Osteocyte (in vitro differentiated cells): ENCODE measurements around the gene TXNDC17. TPM values are rescaled to one million over a fixed set of nuclear protein-coding genes. Genes with fewer than 3 reads are reported as not detected.
A peak's percentile ranks its signal among the peaks of the same experiment; 100 is the strongest.
"Not testable (repeated sequence)": the region's sequence is repeated elsewhere in the genome, so short reads cannot be mapped to it uniquely, and the experiment has no call there.

Experiments
- DNase-seq: peaks from one replicate; pipeline ENCODE4 v3.0.0; 2021; ENCODE audit warnings: mixed read lengths; ENCODE audit not compliant: unreplicated experiment; ENCODE audit errors: extremely low spot score
- H3K27ac Mint-ChIP-seq: one replicate; pipeline ENCODE4 v1.8.0; 2021; ENCODE audit warnings: mild to moderate bottlenecking, mixed read lengths; ENCODE audit not compliant: unreplicated experiment
- H3K27me3 Mint-ChIP-seq: one replicate; pipeline ENCODE4 v1.8.0; 2021; ENCODE audit warnings: mixed read lengths; ENCODE audit not compliant: unreplicated experiment
- H3K36me3 Mint-ChIP-seq: one replicate; pipeline ENCODE4 v1.8.0; 2021; ENCODE audit warnings: mixed read lengths; ENCODE audit not compliant: unreplicated experiment
- H3K4me1 Mint-ChIP-seq: one replicate; pipeline ENCODE4 v1.8.0; 2021; ENCODE audit warnings: mixed read lengths; ENCODE audit not compliant: unreplicated experiment
- H3K4me3 Mint-ChIP-seq: one replicate; pipeline ENCODE4 v1.8.0; 2021; ENCODE audit warnings: mild to moderate bottlenecking, moderate library complexity, mixed read lengths; ENCODE audit not compliant: unreplicated experiment
- H3K9me3 Mint-ChIP-seq: one replicate; pipeline ENCODE4 v1.8.0; 2021; ENCODE audit warnings: mixed read lengths; ENCODE audit not compliant: unreplicated experiment
- long read RNA-seq: library from polyadenylated mRNA; unstranded; transcript quantifications from one replicate; pipeline ENCODE4 v2.0.0, GENCODE V29; 2021
- total RNA-seq: library from RNA; stranded (reverse); gene quantifications from 2 replicates; pipeline ENCODE4 v1.2.1, GENCODE V29; 2021
- TF ChIP-seq, protein P1 (sequence below): fragments of 200-600 bp; sonication (generic); IDR thresholded peaks from 2 replicates; pipeline ENCODE4 v1.5.0; 2021; ENCODE audit warnings: antibody characterized with exemption, mild to moderate bottlenecking, moderate library complexity

TXNDC17 gene
- 49.1 and 53.5 TPM in 2 replicates for total RNA-seq
- long read RNA-seq, transcript TXNDC17-206 (1 exons, 2,100 nt) = minor isoform, 5 of 84 reads
- long read RNA-seq, transcript TXNDC17-201 (4 exons, 2,219 nt) = major isoform, 69 of 84 reads
- long read RNA-seq, partial matches to known transcripts = 0 of 84 reads
- long read RNA-seq, other reads (novel, unspliced or antisense) = 1 of 84 reads

DNA sequence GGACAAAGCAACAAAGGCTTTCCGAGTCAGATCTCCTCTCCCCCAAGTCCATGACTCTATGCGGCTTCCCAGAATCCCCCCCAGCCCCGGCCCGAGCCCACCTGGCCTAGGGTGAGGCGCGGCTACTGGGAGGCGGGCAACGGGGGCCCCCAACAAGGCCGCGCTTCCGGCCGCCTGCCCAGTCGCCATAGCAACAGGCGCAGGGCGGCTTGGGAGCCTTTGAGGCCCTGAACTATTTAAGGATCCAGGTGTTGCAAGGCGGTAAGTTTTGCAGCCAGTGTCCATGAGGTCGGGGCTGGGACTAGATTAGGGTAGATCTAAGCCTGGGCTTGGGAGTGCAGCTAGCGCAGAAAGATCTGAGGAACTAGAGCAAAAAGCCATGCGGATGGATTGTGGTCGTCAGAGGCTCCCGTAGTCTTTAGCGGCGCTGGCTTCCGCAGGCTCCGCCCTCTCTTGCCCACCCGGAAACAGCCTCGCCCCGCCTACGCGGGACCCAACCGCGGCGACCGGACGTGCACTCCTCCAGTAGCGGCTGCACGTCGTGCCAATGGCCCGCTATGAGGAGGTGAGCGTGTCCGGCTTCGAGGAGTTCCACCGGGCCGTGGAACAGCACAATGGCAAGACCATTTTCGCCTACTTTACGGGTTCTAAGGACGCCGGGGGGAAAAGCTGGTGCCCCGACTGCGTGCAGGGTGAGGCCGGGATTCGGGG lies at the start of gene TXNDC17, which contains the start of gene KIAA0753:
TSS of gene TXNDC17 (plus strand) at position 525 of the 711 bp plus-strand sequence. CDS start at position 548, 23 bp downstream.
TSS of gene KIAA0753 (minus strand) at position 176 of the 711 bp plus-strand sequence. CDS start 5,608 bp downstream, outside the sequence.
- no peaks in the 10 kb centered on the region for H3K27me3 Mint-ChIP-seq
- TF ChIP-seq, protein P1, sequence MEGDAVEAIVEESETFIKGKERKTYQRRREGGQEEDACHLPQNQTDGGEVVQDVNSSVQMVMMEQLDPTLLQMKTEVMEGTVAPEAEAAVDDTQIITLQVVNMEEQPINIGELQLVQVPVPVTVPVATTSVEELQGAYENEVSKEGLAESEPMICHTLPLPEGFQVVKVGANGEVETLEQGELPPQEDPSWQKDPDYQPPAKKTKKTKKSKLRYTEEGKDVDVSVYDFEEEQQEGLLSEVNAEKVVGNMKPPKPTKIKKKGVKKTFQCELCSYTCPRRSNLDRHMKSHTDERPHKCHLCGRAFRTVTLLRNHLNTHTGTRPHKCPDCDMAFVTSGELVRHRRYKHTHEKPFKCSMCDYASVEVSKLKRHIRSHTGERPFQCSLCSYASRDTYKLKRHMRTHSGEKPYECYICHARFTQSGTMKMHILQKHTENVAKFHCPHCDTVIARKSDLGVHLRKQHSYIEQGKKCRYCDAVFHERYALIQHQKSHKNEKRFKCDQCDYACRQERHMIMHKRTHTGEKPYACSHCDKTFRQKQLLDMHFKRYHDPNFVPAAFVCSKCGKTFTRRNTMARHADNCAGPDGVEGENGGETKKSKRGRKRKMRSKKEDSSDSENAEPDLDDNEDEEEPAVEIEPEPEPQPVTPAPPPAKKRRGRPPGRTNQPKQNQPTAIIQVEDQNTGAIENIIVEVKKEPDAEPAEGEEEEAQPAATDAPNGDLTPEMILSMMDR = no peak
- H3K4me1 Mint-ChIP-seq = peaks cover 38% of the 10 kb centered on the region
- H3K9me3 Mint-ChIP-seq = no peaks in the 10 kb centered on the region
- H3K36me3 Mint-ChIP-seq = peaks cover 8% of the 10 kb centered on the region
- peak within 1 kb of the TSS; percentile 99 for H3K27ac Mint-ChIP-seq
- peak within 1 kb of the TSS; percentile 93 for H3K4me3 Mint-ChIP-seq
- peak; percentile 97 for DNase-seq

DNA sequence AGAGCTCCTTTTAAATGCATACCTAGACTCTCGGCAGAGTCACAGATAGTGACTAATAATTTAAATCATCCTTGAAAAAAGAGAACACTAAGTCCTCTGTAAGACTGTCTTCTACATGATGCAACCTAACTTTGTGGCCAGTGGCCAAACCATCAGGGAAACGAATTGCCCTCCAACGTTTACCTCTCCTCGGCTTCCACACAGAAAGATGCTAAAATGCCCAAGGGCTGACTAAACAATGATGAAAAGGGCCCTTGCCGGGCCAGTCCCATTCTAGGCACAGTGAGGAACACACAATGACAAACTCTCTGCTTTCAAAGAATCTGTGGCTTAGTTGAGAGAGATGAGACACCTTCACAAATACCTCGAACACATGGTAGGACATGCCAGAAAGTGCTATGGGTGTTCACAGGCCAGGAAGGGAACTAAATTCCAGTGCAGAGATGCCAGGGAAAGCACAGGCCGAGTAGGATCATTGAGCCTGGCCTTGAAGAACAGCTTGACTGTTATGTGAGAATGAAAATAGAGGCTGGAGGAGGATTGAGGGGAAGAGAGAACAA lies 49.2 kb upstream of the TXNDC17 start:
- Mint-ChIP-seq H3K4me3 (no peak overlapping the region), H3K27ac (no peak overlapping the region), H3K4me1 (no peaks in the 10 kb centered on the region), H3K9me3 (no peaks in the 10 kb centered on the region), H3K27me3 (no peaks in the 10 kb centered on the region), H3K36me3 (peaks cover 78% of the 10 kb centered on the region)
- TF ChIP-seq, protein P1 = no peak
- no peak for DNase-seq

DNA sequence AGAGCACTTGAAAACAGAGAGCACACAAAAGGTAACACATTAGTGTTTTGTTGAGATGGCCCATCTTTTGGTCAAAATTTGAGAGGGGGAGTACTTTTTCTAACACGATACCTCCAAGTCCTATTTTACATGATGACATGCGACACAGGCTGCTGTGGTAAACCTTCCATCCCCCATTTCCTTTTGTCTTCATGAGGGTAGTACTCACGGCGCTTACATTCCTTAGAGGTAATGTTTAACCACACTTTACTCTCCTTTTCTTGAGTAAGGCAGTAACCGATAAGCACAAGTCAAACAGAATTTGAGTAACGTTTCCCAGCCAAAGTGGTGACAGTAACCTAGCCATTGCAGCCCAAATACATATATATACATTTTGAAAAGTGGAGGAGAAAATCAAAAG lies 48.7 kb upstream of the TXNDC17 start:
- Mint-ChIP-seq H3K36me3 (peaks cover 82% of the 10 kb centered on the region), H3K4me3 (no peak overlapping the region), H3K9me3 (no peaks in the 10 kb centered on the region), H3K4me1 (no peaks in the 10 kb centered on the region), H3K27me3 (no peaks in the 10 kb centered on the region), H3K27ac (no peak overlapping the region)
- no peak for DNase-seq
- TF ChIP-seq, protein P1 = no peak

DNA sequence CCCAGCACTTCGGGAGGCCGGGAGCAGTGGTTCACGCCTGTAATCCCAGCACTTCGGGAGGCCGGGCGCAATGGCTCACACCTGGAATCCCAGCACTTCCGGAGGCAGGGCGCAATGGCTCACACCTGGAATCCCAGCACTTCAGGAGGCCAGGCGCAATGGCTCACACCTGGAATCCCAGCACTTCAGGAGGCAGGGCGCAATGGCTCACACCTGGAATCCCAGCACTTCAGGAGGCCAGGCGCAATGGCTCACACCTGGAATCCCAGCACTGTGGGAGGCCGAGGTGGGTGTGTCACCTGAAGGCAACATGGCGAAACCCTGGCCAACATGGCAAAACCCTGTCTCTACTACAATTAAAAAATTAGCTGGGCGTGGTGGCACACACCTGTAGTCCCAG lies 47.5 kb upstream of the TXNDC17 start:
- H3K27ac Mint-ChIP-seq, DNase-seq, H3K4me1 Mint-ChIP-seq, H3K9me3 Mint-ChIP-seq, H3K27me3 Mint-ChIP-seq, H3K4me3 Mint-ChIP-seq: not testable (repeated sequence)
- peaks cover 76% of the 10 kb centered on the region for H3K36me3 Mint-ChIP-seq

DNA sequence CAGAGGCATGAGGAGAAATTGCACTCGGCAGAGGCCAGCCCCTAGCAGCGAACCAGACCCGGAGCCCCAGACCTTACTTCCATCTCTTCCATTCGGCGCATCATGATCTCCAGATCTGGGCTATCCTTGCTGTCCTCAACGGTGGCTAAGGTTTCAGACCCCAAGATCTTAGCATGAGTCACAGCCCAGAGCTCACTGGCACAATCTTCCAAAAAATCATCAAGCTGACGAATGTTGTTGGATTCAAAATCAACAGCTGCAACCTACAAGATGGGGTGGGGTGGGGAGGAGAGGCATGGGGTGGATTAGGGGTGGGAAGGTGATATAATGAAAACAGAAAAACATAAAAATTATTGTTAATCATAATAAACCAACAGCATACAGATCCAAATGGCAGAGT lies 44.8 kb upstream of the TXNDC17 start:
- Mint-ChIP-seq H3K27me3 (no peaks in the 10 kb centered on the region), H3K27ac (no peak overlapping the region), H3K36me3 (peaks cover 58% of the 10 kb centered on the region), H3K9me3 (no peaks in the 10 kb centered on the region), H3K4me3 (no peak overlapping the region), H3K4me1 (peaks cover 4% of the 10 kb centered on the region)
- DNase-seq = no peak
- TF ChIP-seq, protein P1 = no peak
